GM19467 (cell line): ENCODE results near the gene TNIP3.

ENCODE experiments used
- ATAC-seq: cut with Tn5 transposase; IDR thresholded peaks from one replicate; pipeline ENCODE4 v1.9.1; 2021; ENCODE audit warnings: mild to moderate bottlenecking, moderate library complexity; ENCODE audit not compliant: unreplicated experiment

Gene TNIP3

GRCh38 chr4:121093261-121093660 is 70.9 kb downstream of the TNIP3 start:
- no peak for ATAC-seq

GRCh38 chr4:121091941-121092340 is 72.2 kb downstream of the TNIP3 start:
- no peak for ATAC-seq

GRCh38 chr4:121088867-121089266 is 75.3 kb downstream of the TNIP3 start:
- ATAC-seq = no peak
